ENCODE measurements around the gene ATG7. TPM values are rescaled to one million over a fixed set of nuclear protein-coding genes. Genes with fewer than 3 reads are reported as not detected.
A peak's percentile ranks its signal among the peaks of the same experiment; 100 is the strongest.

The ATG7 gene
- total RNA-seq, 1 donor from 2014 or later, result 23.0 TPM

DNA sequence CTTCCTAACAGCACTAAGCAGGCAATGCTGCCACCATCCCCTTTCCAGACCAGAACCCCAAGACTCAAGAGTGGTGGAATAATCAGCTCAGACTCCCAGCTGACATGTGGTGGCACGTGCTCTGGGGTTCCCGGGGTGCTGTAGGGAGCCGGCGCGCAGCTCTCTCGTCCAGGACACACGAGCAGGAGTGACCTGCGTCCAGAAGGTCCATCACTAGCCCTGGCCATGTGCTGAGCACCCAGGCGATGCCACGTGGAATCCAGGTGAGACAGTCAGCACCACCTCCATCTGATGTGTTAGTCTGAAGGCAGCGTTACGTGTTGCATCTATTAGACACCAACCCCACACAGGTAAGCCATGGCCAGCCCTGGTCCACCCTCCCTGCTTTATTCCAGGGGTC is 293.3 kb downstream of the ATG7 start:
- Mint-ChIP-seq H3K27me3 (ENCODE audit: unreplicated experiment) (peaks cover 5% of the 10 kb centered on the region), H3K9me3 (ENCODE audit: unreplicated experiment) (peaks cover 6% of the 10 kb centered on the region), H3K36me3 (ENCODE audit: unreplicated experiment) (peaks cover 4% of the 10 kb centered on the region), H3K27ac (ENCODE audit: unreplicated experiment) (no peak overlapping the region), H3K4me1 (ENCODE audit: low read depth, unreplicated experiment) (peaks cover 25% of the 10 kb centered on the region), H3K4me3 (ENCODE audit: unreplicated experiment) (no peak overlapping the region)
- TF ChIP-seq, protein P1, sequence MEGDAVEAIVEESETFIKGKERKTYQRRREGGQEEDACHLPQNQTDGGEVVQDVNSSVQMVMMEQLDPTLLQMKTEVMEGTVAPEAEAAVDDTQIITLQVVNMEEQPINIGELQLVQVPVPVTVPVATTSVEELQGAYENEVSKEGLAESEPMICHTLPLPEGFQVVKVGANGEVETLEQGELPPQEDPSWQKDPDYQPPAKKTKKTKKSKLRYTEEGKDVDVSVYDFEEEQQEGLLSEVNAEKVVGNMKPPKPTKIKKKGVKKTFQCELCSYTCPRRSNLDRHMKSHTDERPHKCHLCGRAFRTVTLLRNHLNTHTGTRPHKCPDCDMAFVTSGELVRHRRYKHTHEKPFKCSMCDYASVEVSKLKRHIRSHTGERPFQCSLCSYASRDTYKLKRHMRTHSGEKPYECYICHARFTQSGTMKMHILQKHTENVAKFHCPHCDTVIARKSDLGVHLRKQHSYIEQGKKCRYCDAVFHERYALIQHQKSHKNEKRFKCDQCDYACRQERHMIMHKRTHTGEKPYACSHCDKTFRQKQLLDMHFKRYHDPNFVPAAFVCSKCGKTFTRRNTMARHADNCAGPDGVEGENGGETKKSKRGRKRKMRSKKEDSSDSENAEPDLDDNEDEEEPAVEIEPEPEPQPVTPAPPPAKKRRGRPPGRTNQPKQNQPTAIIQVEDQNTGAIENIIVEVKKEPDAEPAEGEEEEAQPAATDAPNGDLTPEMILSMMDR (IDR thresholded peaks at IDR 0.05; ENCODE audit: partially characterized antibody, unreplicated experiment), result no peak
- no peak for DNase-seq

DNA sequence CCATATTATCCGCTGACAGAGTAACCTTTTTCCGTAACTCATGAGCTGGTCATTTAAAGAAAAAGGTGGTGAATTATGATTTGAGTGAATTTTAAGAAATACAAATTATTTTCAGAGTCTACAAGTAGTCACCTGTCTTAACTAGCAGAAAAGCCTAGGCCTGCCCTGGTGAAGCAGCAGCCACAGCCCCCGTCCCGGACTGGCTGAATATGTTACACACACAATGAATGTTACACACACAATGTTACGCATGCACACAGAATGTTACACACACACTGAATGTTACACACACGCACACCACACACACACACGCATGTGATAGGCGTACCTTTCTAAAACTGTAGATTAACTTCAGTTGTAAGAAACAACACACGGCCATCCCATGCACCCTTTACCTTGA is 293.7 kb downstream of the ATG7 start:
- TF ChIP-seq, protein P1 (IDR thresholded peaks at IDR 0.05; ENCODE audit: partially characterized antibody, unreplicated experiment), result no peak
- Mint-ChIP-seq H3K4me3 (ENCODE audit: unreplicated experiment) (no peak overlapping the region), H3K9me3 (ENCODE audit: unreplicated experiment) (peaks cover 9% of the 10 kb centered on the region), H3K4me1 (ENCODE audit: low read depth, unreplicated experiment) (peaks cover 25% of the 10 kb centered on the region), H3K36me3 (ENCODE audit: unreplicated experiment) (peaks cover 4% of the 10 kb centered on the region), H3K27me3 (ENCODE audit: unreplicated experiment) (peaks cover 3% of the 10 kb centered on the region), H3K27ac (ENCODE audit: unreplicated experiment) (no peak overlapping the region)
- DNase-seq, result no peak

DNA sequence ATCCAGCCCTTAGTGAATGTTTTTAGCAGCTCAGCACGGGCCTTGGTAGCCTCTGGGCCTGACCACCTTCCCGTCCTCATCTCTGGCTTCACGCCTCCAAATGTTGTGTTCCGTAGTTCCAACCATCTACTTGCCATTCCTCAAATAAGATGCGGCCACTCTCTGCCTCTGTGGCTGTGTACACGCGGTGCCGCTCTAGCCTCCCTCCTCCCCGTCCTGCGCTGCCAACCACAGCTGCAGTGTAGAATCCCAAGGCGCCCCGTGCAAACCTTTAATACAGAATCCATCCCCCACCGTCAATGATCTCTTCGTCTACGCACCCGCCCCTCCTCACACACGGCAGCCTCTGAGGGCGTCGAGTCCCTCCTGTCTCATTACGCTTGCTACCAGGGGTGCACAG is 294.3 kb downstream of the ATG7 start:
- H3K9me3 Mint-ChIP-seq (ENCODE audit: unreplicated experiment), result peaks cover 9% of the 10 kb centered on the region
- TF ChIP-seq, protein P1 (IDR thresholded peaks at IDR 0.05; ENCODE audit: partially characterized antibody, unreplicated experiment), result no peak
- peaks cover 3% of the 10 kb centered on the region for H3K27me3 Mint-ChIP-seq (ENCODE audit: unreplicated experiment)
- H3K4me1 Mint-ChIP-seq (ENCODE audit: low read depth, unreplicated experiment), result peaks cover 24% of the 10 kb centered on the region
- no peak overlapping the region for H3K4me3 Mint-ChIP-seq (ENCODE audit: unreplicated experiment)
- no peak for DNase-seq
- H3K27ac Mint-ChIP-seq (ENCODE audit: unreplicated experiment), result no peak overlapping the region
- H3K36me3 Mint-ChIP-seq (ENCODE audit: unreplicated experiment), result peaks cover 4% of the 10 kb centered on the region

DNA sequence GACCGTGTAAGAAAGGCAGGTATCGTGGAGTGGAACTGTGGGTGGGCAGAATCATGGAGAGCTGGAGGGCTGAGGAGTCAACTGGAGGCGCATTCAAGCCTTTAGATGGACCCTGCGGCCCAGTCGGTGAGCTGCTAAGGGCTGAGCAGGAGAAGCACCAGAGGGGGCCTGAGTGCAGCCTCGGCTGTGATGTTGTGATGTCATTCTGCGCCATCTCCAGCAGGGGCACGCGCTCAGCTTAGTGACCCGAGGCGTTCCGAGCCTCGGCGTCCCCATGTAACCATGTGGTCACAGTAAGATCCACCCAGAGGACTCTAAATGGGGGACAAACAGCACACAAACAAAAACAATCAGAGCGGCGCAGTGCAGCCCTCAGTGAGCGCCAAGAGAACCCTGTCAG is 294.7 kb downstream of the ATG7 start:
- Mint-ChIP-seq H3K27ac (ENCODE audit: unreplicated experiment) (no peak overlapping the region), H3K36me3 (ENCODE audit: unreplicated experiment) (peaks cover 4% of the 10 kb centered on the region), H3K4me1 (ENCODE audit: low read depth, unreplicated experiment) (peaks cover 24% of the 10 kb centered on the region), H3K9me3 (ENCODE audit: unreplicated experiment) (peaks cover 9% of the 10 kb centered on the region), H3K4me3 (ENCODE audit: unreplicated experiment) (no peak overlapping the region), H3K27me3 (ENCODE audit: unreplicated experiment) (peaks cover 3% of the 10 kb centered on the region)
- TF ChIP-seq, protein P1 (IDR thresholded peaks at IDR 0.05; ENCODE audit: partially characterized antibody, unreplicated experiment), result peak; percentile 35
- no peak for DNase-seq

DNA sequence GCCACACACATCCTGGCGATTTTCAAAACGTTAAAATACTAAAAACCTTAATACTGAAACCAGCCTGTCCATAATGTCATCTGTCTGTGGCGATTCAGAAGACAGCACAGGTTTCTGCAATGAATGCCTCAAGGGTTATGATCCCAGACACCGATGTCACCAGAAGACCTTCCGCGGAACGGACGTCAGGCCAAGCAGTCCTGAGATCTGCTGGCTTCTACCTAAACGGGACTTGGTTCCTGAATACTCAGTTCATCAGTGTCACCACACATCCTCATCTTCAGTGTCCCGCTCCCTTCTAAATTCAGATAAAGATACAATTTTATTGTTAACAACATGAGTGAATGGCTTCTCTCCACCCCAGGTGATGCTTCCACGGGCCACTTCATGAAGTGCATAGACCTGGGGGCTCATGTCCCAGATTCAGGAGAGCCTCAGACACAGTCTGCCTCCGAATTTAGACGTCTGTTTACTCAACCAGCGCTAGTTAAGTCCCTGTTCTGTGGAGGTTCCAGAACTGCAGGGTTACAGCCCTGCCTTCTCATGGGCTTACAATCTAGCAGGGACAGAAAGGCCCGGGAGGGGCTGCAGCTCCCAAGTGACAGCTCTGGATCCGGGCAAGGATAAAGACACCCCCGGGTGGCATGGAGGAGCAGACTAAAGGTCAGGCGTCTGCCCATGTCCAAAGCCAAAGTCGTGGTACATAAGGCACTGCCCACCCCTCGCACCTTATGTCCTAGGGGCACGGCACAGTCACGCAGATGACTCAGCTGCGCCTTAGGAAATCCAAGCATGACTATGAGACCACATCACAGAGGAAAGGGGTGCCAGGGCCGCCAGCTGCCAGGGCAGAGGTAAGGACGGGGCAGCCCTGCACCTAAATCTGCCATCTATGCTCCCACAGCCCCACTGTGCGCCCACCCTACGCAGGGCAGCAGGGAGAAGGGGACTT is 295.6 kb downstream of the ATG7 start:
- TF ChIP-seq, protein P1 (IDR thresholded peaks at IDR 0.05; ENCODE audit: partially characterized antibody, unreplicated experiment), result no peak
- no peak for DNase-seq
- peaks cover 22% of the 10 kb centered on the region for H3K4me1 Mint-ChIP-seq (ENCODE audit: low read depth, unreplicated experiment)
- H3K4me3 Mint-ChIP-seq (ENCODE audit: unreplicated experiment), result no peak overlapping the region
- peaks cover 9% of the 10 kb centered on the region for H3K9me3 Mint-ChIP-seq (ENCODE audit: unreplicated experiment)
- H3K36me3 Mint-ChIP-seq (ENCODE audit: unreplicated experiment), result peaks cover 4% of the 10 kb centered on the region
- H3K27ac Mint-ChIP-seq (ENCODE audit: unreplicated experiment), result no peak overlapping the region
- peaks cover 3% of the 10 kb centered on the region for H3K27me3 Mint-ChIP-seq (ENCODE audit: unreplicated experiment)
